ENCODE measurements around the gene SCN2B. TPM values are rescaled to one million over a fixed set of nuclear protein-coding genes. Genes with fewer than 3 reads are reported as not detected.

The SCN2B gene
- total RNA-seq, 2 donors from 2014 or later, result 0.07 TPM; not detected in 1

DNA sequence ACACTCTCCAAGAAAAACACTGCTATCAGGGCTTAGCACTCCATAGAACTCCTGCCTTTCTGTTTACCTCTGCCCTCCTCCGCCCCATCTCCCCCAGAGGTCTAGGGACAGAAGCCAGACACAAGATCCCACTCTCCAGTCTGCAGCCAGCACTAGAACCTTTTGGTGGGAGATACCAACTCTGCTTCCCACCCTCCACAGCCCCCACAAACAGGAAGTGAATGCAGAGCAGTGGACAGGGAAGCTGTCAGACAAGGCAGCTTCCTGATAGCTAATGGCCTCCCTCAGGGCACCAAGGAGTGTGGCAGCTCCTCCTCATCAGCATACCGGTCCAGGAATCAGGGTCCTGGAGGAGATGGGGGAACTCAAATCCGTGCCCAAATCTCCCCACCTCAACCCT is 28.9 kb downstream of the SCN2B start:
- no peak for DNase-seq (ENCODE audit: low spot score)
- H3K4me3 ChIP-seq, result no peak overlapping the region
- no peaks in the 10 kb centered on the region for H3K9me3 ChIP-seq
- H3K27ac ChIP-seq, result no peak overlapping the region
- H3K27me3 ChIP-seq (replicated peaks; ENCODE audit: insufficient read depth), result peaks cover 6% of the 10 kb centered on the region
- TF ChIP-seq, protein P1, sequence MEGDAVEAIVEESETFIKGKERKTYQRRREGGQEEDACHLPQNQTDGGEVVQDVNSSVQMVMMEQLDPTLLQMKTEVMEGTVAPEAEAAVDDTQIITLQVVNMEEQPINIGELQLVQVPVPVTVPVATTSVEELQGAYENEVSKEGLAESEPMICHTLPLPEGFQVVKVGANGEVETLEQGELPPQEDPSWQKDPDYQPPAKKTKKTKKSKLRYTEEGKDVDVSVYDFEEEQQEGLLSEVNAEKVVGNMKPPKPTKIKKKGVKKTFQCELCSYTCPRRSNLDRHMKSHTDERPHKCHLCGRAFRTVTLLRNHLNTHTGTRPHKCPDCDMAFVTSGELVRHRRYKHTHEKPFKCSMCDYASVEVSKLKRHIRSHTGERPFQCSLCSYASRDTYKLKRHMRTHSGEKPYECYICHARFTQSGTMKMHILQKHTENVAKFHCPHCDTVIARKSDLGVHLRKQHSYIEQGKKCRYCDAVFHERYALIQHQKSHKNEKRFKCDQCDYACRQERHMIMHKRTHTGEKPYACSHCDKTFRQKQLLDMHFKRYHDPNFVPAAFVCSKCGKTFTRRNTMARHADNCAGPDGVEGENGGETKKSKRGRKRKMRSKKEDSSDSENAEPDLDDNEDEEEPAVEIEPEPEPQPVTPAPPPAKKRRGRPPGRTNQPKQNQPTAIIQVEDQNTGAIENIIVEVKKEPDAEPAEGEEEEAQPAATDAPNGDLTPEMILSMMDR (IDR thresholded peaks at IDR 0.05), result no peak
- H3K36me3 ChIP-seq, result no peaks in the 10 kb centered on the region
- peaks cover 0 to 15% of the 10 kb centered on the region in 2 donors for H3K4me1 ChIP-seq (ENCODE audit: control insufficient read depth in 1 of 2, low read depth in 2 of 2)
- ATAC-seq (ENCODE audit: insufficient number of reproducible peaks, low FRiP score, low read depth), result no peak

DNA sequence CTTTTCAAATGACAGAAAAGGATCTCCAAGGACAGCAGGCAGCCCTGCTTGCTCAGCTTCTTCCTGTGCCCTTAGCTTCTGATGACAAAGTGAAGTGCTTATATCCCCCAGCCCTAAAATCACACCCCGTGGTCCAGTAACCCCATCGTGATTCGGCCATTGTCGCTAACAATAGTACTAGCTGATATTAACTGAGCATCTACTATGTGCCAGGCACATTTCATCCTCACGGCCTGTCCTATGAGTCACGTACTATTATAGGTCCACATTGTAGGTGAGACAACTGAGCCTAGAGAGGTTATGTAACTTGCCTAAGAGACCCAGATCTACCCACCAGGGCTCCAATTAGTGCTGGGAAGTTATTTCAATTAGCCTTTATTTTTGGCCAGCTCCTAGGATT is 29.9 kb downstream of the SCN2B start:
- H3K27ac ChIP-seq, result no peak overlapping the region
- peaks cover 0 to 7% of the 10 kb centered on the region in 2 donors for H3K4me1 ChIP-seq (ENCODE audit: control insufficient read depth in 1 of 2, low read depth in 2 of 2)
- H3K27me3 ChIP-seq (replicated peaks; ENCODE audit: insufficient read depth), result no peaks in the 10 kb centered on the region
- no peak for ATAC-seq (ENCODE audit: insufficient number of reproducible peaks, low FRiP score, low read depth)
- no peak for DNase-seq (ENCODE audit: low spot score)
- no peaks in the 10 kb centered on the region for H3K9me3 ChIP-seq
- TF ChIP-seq, protein P1 (IDR thresholded peaks at IDR 0.05), result no peak
- H3K36me3 ChIP-seq, result no peaks in the 10 kb centered on the region
- no peak overlapping the region for H3K4me3 ChIP-seq

DNA sequence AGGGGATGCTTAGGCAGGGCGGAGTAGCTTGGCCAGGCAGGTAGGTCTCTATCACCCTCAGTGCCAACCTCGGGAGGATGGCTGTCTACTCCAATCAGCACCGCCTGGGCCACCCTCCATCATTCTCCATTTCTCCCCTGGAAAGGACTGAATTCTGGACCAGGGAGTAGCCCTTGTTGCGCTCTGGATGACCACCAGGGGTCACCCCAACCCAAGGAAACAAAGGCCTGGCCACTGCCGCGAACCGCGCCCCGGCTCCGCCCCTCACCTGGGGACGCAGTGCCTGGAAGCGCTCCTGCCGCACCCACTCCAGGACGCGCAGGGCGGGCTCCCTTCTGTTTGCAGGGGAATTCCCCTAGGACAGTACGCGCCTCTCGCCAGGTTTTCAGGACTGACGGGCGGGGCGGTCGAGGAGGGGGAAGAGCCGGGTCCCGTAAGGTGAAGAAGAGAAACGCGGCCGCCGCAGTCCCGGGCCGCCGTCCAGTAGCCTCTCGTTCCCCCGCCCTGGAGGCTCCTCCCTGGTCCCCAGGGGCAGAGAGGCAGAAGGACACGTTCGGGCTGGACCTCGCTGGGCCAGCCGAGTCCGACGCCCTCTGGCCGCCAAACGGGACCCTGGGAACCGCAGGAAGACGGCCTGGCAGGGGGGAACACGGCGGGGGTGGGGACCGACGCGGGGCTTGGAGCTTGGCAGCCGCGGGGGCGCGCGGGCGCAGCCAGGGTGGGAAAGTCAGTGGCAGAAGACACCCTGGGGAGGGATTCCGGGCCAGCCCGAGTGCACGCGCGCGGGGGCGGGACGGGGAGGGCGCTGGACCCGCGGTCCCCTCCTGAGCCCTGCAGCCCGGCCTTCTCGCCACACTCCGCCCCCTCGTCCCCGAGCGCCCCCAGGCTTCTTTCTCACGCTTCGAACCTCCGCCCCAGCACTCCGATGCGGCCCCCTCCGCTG is 30.9 kb downstream of the SCN2B start:
- TF ChIP-seq, protein P1 (IDR thresholded peaks at IDR 0.05), result peak; percentile 92

DNA sequence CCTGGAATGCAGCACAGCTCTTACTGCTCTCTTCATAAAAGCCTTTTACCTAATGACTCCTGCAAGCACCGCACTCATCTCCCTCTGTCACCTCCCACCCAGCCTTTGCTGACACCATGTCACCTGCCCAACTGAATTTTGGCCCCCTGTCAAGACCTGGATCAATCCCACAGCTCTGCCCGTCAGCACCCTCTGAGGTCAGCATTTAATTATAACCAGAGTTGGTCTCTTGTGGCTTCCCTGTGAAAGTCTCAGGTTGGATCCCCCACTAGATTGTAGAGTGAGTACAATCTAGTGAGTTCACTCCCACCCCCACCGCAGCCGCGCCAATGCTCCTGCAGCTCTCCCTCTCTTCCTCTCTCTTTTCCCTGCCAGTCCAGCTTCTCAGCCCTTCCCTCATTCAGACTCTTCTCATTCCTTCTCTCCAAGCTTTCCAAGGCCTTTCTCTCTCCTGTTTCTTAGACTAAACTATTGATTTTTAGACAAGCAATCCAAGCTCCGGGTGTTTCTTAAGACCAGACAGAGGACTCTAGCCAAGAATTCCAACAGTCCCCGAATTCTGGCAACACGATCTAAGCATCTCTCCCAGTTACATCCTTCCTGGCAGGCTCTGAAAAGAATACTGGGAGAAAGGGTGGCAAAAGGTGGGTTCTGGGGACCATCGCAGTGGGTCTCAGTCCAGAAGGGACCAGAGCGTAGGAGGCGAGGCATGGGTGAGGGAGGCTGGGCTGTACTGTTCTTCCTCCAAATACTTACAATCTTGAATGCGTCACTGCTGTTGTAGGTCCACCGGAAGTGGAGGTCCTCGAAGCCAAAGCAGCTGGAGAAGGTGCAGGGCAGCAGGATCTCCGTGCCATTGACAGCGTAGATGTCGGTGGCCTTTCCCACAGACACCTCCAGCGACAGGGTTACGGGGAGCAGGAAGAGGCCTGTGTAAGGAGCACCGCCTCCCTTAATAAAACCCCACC is 31.9 kb downstream of the SCN2B start:
- Histone ChIP-seq H3K27ac (no peak overlapping the region), H3K4me3 (no peak overlapping the region), H3K4me1 (ENCODE audit: control insufficient read depth in 1 of 2, low read depth in 2 of 2) (peaks cover 0 to 7% of the 10 kb centered on the region in 2 donors), H3K27me3 (replicated peaks; ENCODE audit: insufficient read depth) (no peaks in the 10 kb centered on the region), H3K9me3 (no peaks in the 10 kb centered on the region), H3K36me3 (no peaks in the 10 kb centered on the region)
- TF ChIP-seq, protein P1 (IDR thresholded peaks at IDR 0.05), result no peak
- DNase-seq (ENCODE audit: low spot score) (no peak), ATAC-seq (ENCODE audit: insufficient number of reproducible peaks, low FRiP score, low read depth) (no peak)

More for the DNA sequence above, 30.9 kb downstream of the SCN2B start:
- Histone ChIP-seq H3K27me3 (replicated peaks; ENCODE audit: insufficient read depth) (no peaks in the 10 kb centered on the region), H3K4me3 (peak overlapping the region; percentile 72), H3K9me3 (no peaks in the 10 kb centered on the region), H3K27ac (no peak overlapping the region), H3K4me1 (ENCODE audit: control insufficient read depth in 1 of 2, low read depth in 2 of 2) (peaks cover 0 to 7% of the 10 kb centered on the region in 2 donors), H3K36me3 (no peaks in the 10 kb centered on the region)
- DNase-seq (ENCODE audit: low spot score), result peak; percentile 18
- no peak for ATAC-seq (ENCODE audit: insufficient number of reproducible peaks, low FRiP score, low read depth)
